Measurements from ENCODE around the gene BLMH.

BLMH gene

GRCh38 chr17:30302241-30302640, 10.5 kb upstream of the BLMH start:
- no peak for DNase-seq

- peak; percentile 51 for DNase-seq
These were observed 9.1 kb upstream of the BLMH start for GRCh38 chr17:30300818-30301217.

- DNase-seq: no peak
These were observed 7.3 kb upstream of the BLMH start for GRCh38 chr17:30299000-30299399.

- DNase-seq: no peak
These were observed 6.0 kb upstream of the BLMH start for GRCh38 chr17:30297715-30298114.

- peak; percentile 58 for DNase-seq
These were observed 4.8 kb upstream of the BLMH start for GRCh38 chr17:30296499-30297080.

GRCh38 chr17:30292286-30292858, 628 bp upstream of the BLMH start:
- DNase-seq: peak; percentile 28

- no peak for DNase-seq
These were observed 825 bp downstream of the BLMH start for GRCh38 chr17:30290696-30291542.

- no peak for DNase-seq
These were observed 1.7 kb downstream of the BLMH start for GRCh38 chr17:30290077-30290476.

- DNase-seq: no peak
These were observed 12.6 kb downstream of the BLMH start for GRCh38 chr17:30279156-30279555.

- peak; percentile 19 for DNase-seq
These were observed 13.7 kb downstream of the BLMH start for GRCh38 chr17:30278032-30278431.

- DNase-seq: no peak
These were observed 15.8 kb downstream of the BLMH start for GRCh38 chr17:30275911-30276310.

GRCh38 chr17:30274887-30275286, 16.9 kb downstream of the BLMH start:
- DNase-seq: no peak

GRCh38 chr17:30273373-30273772, 18.4 kb downstream of the BLMH start:
- no peak for DNase-seq

GRCh38 chr17:30271102-30271501, 20.6 kb downstream of the BLMH start:
- DNase-seq: no peak

GRCh38 chr17:30267625-30268024, 24.1 kb downstream of the BLMH start:
- no peak for DNase-seq

- DNase-seq: no peak
These were observed 28.0 kb downstream of the BLMH start for GRCh38 chr17:30263552-30264333.

- DNase-seq: no peak
These were observed 34.8 kb downstream of the BLMH start for GRCh38 chr17:30256756-30257506.

GRCh38 chr17:30254150-30254549, 37.6 kb downstream of the BLMH start:
- DNase-seq: no peak

- no peak for DNase-seq
These were observed 38.4 kb downstream of the BLMH start for GRCh38 chr17:30253312-30253711.

- DNase-seq: no peak
These were observed 39.8 kb downstream of the BLMH start for GRCh38 chr17:30251931-30252330.

GRCh38 chr17:30249460-30249859, 42.3 kb downstream of the BLMH start:
- DNase-seq: no peak

GRCh38 chr17:30248786-30249185, 43.0 kb downstream of the BLMH start:
- no peak for DNase-seq

GRCh38 chr17:30246460-30246859, 45.3 kb downstream of the BLMH start:
- DNase-seq: no peak

Data from MV-4-11 (cell line).